Body of pancreas (tissue), 4 donors: ENCODE data around the gene CYBB.

Experiments
- CTCF ChIP-seq, 7 experiments: fragments of 450-650 bp in 4 of 7; fragments of 200-600 bp in 3 of 7; sonication (generic) in 3 of 7; IDR thresholded peaks; one replicate each; pipeline ENCODE4 v1.5.1; 2016 to 2019; ENCODE audit warnings: antibody characterized with exemption in 7 of 7
- POLR2A ChIP-seq, 3 donors: fragments of 450-650 bp; IDR thresholded peaks; one replicate each; pipeline ENCODE4 v1.6.1; 2016; ENCODE audit warnings: antibody characterized with exemption in 3 of 3, mild to moderate bottlenecking in 2 of 3

DNA sequence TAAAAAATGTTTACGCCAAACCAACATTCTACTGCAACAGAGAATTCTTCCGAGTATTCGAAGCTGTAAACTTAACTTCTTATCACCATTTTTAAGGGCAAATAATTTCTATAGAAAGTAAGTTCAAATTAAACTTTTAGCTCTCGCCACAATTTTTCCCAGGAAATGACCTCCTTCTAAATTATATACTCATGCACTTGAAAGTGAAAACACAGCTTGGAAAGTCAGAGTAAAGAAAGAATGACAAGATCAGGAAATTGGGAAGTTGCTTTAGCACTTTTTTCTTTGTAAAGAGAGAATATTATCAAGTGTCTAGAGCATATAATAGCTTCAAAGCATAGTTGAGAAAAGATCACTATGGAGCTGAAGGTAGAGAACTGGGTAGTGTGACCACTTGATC lies 1.2 kb downstream of the CYBB start:
- TF ChIP-seq CTCF (IDR thresholded peaks at IDR 0.05) (no peak), POLR2A (IDR thresholded peaks at IDR 0.05) (no peak)
